HepG2 (cell line): ENCODE data around the gene TAF12.

ENCODE experiments used
- DNMT3B ChIP-seq: conservative IDR thresholded peaks from 2 replicates; pipeline ENCODE4 v1.6.1; 2016; ENCODE audit warnings: missing biosample characterization, control low read depth
- HDAC1 ChIP-seq: sonication (generic); formaldehyde crosslinking; IDR thresholded peaks from 2 replicates; pipeline ENCODE4 v1.5.1; 2020; ENCODE audit warnings: mild to moderate bottlenecking, missing genetic modification reagents
- HNF4G ChIP-seq, 2 experiments: sonication (generic) in 1 of 2; formaldehyde crosslinking in 1 of 2; IDR thresholded peaks; 2 replicates each; pipeline versions ENCODE4 v1.4.0 to v1.6.1; 2011 to 2020; ENCODE audit warnings: borderline replicate concordance in 2 of 2, low read depth in 2 of 2, mild to moderate bottlenecking in 2 of 2, low read length in 1 of 2, missing genetic modification reagents in 1 of 2, moderate library complexity in 1 of 2
- MAFF ChIP-seq: IDR thresholded peaks from 2 replicates; pipeline ENCODE4 v1.6.1; 2011; ENCODE audit warnings: low read depth, low read length, improper control_type of control experiment
- NR3C1 ChIP-seq: sonication (generic); formaldehyde crosslinking; IDR thresholded peaks from 2 replicates; pipeline ENCODE4 v1.4.0; 2020; ENCODE audit warnings: missing genetic modification reagents
- SMARCC2 ChIP-seq: fragments of 450-650 bp; IDR thresholded peaks from 2 replicates; pipeline ENCODE4 v1.6.1; 2017; ENCODE audit warnings: antibody characterized with exemption, mild to moderate bottlenecking

DNA sequence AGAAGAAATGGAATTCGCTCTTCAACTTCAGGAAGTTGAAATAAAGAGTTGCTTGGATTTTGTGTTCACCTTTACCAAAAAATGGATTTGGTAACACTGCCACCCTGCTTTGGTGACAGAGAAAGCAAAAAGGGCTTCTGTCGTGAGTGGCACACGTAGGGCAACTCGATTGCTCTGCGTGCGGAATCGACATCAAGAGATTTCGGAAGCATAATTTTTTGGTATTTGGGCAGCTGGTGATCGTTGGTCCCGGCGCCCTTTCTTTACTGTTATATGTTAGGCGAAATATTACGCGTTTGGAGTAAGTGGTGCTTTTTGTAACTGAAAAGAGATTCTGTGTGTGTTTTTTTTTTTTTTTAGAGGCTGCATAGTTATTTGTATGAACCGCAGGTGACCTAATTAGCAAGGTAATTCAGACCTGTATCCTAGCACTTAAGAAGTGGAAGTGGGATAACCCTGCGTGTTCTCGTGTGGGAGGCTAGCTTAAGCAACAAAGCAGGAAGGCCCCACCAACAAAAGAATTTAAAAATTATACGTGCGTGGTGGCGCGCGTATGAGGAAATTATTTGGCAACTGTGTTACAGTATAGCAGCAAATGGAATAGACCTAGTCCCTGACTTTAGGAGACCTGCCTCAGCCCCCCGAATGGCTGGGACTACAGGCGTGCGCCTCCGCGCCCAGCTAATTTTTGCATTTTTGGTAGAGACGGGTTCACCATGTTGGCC is 5.8 kb upstream of the TAF12 start, which contains the start of gene RNU11:
- TF ChIP-seq NR3C1: no peak
- no peak for TF ChIP-seq HDAC1 (CRISPR knock-in tag)
- TF ChIP-seq DNMT3B: peak; percentile 95
- peak; percentile 72; the same call in 1 of the 2 replicates for TF ChIP-seq HNF4G (IDR thresholded peaks at IDR 0.05; ENCODE audit: borderline replicate concordance, low read depth, low read length)
- peak; percentile 55; the same call in 1 of the 2 replicates for TF ChIP-seq HNF4G (CRISPR knock-in tag; IDR thresholded peaks at IDR 0.05; ENCODE audit: borderline replicate concordance, low read depth)
- no peak for TF ChIP-seq SMARCC2
- peak; percentile 30; the same call in 1 of the 2 replicates for TF ChIP-seq MAFF
